ENCODE measurements around the gene SBK2. TPM values are rescaled to one million over a fixed set of nuclear protein-coding genes. Genes with fewer than 3 reads are reported as not detected.
A peak's percentile ranks its signal among the peaks of the same experiment; 100 is the strongest.

SBK2 gene
- total and polyA plus RNA-seq, 9 of the 15 experiments (the other 6 are each of a cell fraction or from before 2014, with no cell fraction given): not detected

GRCh38 chr19:55578761-55579747, 42.1 kb upstream of the SBK2 start (continued):
- 0 out of 2 replicates have a peak, but pooled peaks have one; percentile 23 for TF ChIP-seq ZNF740 (CRISPR knock-in tag; IDR thresholded peaks at IDR 0.05)
- TF ChIP-seq ZNF740 (tag; IDR thresholded peaks at IDR 0.05): no peak
- TF ChIP-seq ZSCAN32 (CRISPR knock-in tag; IDR thresholded peaks at IDR 0.05): no peak
- TF ChIP-seq FOXA1 (IDR thresholded peaks at IDR 0.05; ENCODE audit: borderline replicate concordance): no peak
- no peak for TF ChIP-seq SAP30 (IDR thresholded peaks at IDR 0.05; ENCODE audit: borderline replicate concordance, insufficient read depth, low read depth, low read length, poor library complexity, severe bottlenecking)

GRCh38 chr19:55578031-55578760, 41.3 kb upstream of the SBK2 start:
- Histone ChIP-seq H3K36me3 (ENCODE audit: control insufficient read depth, insufficient read depth, low read length) (peaks cover 12% of the 10 kb centered on the region; the same call in 2 of the 3 replicates), H3K27me3 (ENCODE audit: control insufficient read depth in 2 of 2, insufficient read depth in 2 of 2, low read length in 2 of 2) (no peaks in the 10 kb centered on the region), H3K27ac (ENCODE audit: extremely low read depth, low read depth, low read length) (no peak overlapping the region), H3K4me3 (no peak overlapping the region), H3K4me2 (ENCODE audit: insufficient read depth, low read length) (no peak overlapping the region), H3K4me1 (replicated peaks in 1 of 2; ENCODE audit: control insufficient read depth in 2 of 2, insufficient read depth in 2 of 2, low read length in 2 of 2) (peaks cover 9 to 25% of the 10 kb centered on the region in 2 experiments; a peak in 3 of 5 replicates), H2AFZ (ENCODE audit: low read depth, low read length) (no peak overlapping the region), H3K79me2 (ENCODE audit: control insufficient read depth, insufficient read depth, low read length) (peaks cover 12% of the 10 kb centered on the region), H4K20me1 (replicated peaks; ENCODE audit: control insufficient read depth, insufficient read depth, low read length) (no peaks in the 10 kb centered on the region), H3K9ac (ENCODE audit: insufficient read depth in 1 of 2, low read depth in 2 of 2, low read length in 2 of 2) (no peak overlapping the region; a peak in 1 of 4 replicates), H3K9me3 (replicated peaks; ENCODE audit: control insufficient read depth, insufficient read depth, low read depth, low read length) (no peaks in the 10 kb centered on the region), H3K9me1 (ENCODE audit: control insufficient read depth, insufficient read depth, low read length) (no peaks in the 10 kb centered on the region)
- in situ Hi-C loops (cut with MboI): no loop called here
- DNase-seq (ENCODE audit: extremely low read depth in 1 of 4, low spot score in 3 of 4) (no peak), FAIRE-seq (no peak), ATAC-seq (no peak)
- ChIA-PET CTCF (ENCODE audit: low intra/inter-chr PET ratio) (no interaction called here), POLR2A (no interaction called here)
- TF ChIP-seq POLR3G (IDR thresholded peaks at IDR 0.05; ENCODE audit: extremely low read depth, insufficient read length, insufficient replicate concordance): no peak
- BruUV-seq (replicated peaks): no TSS peak
- WGBS (ENCODE audit: insufficient coverage, low coverage, missing lambda C conversion rate): 100% methylated on average over 1 of the region's 83 CpGs
- intact Hi-C loops (cut with micrococcal nuclease): no loop called here
